HG03196 (cell line): ENCODE measurements around the gene UBE2I.

Source experiments
- ATAC-seq: cut with Tn5 transposase; IDR thresholded peaks from one replicate; pipeline ENCODE4 v1.9.1; 2021; ENCODE audit not compliant: unreplicated experiment

The UBE2I gene

GRCh38 chr16:1277151-1277598 lies 32.3 kb upstream of the UBE2I start:
- no peak for ATAC-seq

GRCh38 chr16:1277617-1278282 lies 31.7 kb upstream of the UBE2I start:
- no peak for ATAC-seq

- no peak for ATAC-seq
These were observed 31.0 kb upstream of the UBE2I start for GRCh38 chr16:1278477-1278876.

GRCh38 chr16:1279081-1279944 lies 30.1 kb upstream of the UBE2I start:
- ATAC-seq, result no peak

- ATAC-seq, result no peak
These were observed 29.4 kb upstream of the UBE2I start for GRCh38 chr16:1279945-1280589.

GRCh38 chr16:1280783-1281182 lies 28.7 kb upstream of the UBE2I start:
- ATAC-seq, result no peak

- ATAC-seq, result no peak
These were observed 27.9 kb upstream of the UBE2I start for GRCh38 chr16:1281517-1281916.

GRCh38 chr16:1282324-1282973 lies 27.0 kb upstream of the UBE2I start:
- no peak for ATAC-seq

- ATAC-seq, result no peak
These were observed 26.1 kb upstream of the UBE2I start for GRCh38 chr16:1283296-1283695.

GRCh38 chr16:1283996-1284616 lies 25.3 kb upstream of the UBE2I start:
- no peak for ATAC-seq

GRCh38 chr16:1285669-1286512 lies 23.5 kb upstream of the UBE2I start:
- no peak for ATAC-seq

GRCh38 chr16:1286513-1287094 lies 22.8 kb upstream of the UBE2I start:
- no peak for ATAC-seq

GRCh38 chr16:1287982-1288670 lies 21.3 kb upstream of the UBE2I start:
- no peak for ATAC-seq

- no peak for ATAC-seq
These were observed 20.5 kb upstream of the UBE2I start for GRCh38 chr16:1288813-1289476.

GRCh38 chr16:1289477-1289866 lies 20.0 kb upstream of the UBE2I start:
- ATAC-seq, result no peak

GRCh38 chr16:1290063-1290501 lies 19.4 kb upstream of the UBE2I start:
- no peak for ATAC-seq

- no peak for ATAC-seq
These were observed 18.4 kb upstream of the UBE2I start for GRCh38 chr16:1290860-1291575.

- no peak for ATAC-seq
These were observed 17.9 kb upstream of the UBE2I start for GRCh38 chr16:1291576-1291974.
